GM21526 (cell line): ENCODE data around the gene GRM7.

ENCODE experiments used
- ATAC-seq: cut with Tn5 transposase; IDR thresholded peaks from one replicate; pipeline ENCODE4 v1.9.1; 2021; ENCODE audit warnings: moderate library complexity; ENCODE audit not compliant: unreplicated experiment, low FRiP score

The GRM7 gene

DNA sequence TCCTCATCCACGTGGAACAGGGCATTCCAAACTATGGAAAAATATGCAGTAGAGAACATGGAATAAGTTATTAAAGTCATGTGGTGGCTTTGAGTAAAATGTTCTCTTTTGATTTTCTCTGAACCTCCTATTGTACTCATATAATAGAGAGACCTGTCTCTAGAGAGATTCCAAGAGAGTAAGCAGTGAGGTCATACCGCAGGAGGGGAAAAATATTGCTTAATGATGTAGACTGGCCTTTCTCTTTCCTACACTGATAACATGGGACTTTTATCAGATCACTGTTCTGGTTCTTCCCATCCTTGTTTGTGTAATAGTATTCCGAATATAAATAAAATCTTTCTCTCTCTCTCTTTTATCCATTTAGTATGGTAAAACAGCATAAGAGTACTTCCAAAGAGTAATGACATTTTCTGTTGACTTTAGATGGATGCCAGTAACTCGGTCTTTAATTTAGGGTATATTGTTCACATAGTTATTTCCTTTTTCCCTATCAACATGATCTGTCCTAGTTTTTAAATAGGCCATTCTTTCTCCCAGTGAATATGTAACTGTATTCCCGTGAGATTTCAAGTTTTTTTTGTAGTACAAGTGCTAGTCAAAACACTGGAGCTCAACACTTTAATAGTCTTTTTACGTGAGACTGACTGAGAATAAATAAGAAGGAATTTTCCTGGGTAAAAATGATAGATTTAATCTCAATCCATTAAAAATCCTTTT is 826.7 kb downstream of the GRM7 start:
- ATAC-seq, result no peak

DNA sequence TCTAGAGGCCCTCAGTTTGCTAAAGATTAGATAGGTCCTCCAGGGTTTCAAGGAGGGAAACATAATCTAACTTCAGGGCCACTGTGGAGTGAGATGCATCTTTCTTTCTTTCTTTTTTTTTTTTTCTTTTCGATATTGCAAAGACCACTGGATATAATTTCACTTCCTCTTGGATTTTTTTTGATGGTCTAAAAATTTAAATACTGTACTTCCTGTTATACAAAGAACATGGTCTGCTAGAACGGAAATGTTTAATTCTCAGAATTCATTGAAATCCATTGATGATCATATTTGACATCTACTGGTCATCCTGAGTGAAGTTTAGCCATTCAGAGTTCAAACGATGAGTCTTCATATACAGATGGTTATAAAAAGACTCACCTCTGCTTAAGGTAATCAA is 832.0 kb downstream of the GRM7 start:
- no peak for ATAC-seq

DNA sequence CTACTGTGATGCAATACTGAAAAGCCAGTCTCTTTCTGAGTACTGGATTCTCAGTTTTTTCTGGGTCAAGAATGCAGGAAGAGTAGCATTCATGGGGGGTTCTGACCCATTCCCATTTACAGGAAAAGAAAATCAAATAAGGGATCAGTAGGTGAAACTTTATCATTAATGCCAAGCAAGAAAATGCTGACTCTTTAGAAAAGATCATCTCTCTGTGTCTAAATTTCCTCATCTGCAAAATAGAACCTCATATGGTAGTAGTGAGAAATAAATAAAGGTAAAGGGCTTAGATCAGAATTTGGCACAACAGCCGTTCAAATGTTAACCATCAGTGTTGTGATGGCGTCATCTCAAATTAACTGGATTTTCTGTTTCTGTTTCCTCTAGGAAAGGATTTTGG is 833.1 kb downstream of the GRM7 start:
- no peak for ATAC-seq

DNA sequence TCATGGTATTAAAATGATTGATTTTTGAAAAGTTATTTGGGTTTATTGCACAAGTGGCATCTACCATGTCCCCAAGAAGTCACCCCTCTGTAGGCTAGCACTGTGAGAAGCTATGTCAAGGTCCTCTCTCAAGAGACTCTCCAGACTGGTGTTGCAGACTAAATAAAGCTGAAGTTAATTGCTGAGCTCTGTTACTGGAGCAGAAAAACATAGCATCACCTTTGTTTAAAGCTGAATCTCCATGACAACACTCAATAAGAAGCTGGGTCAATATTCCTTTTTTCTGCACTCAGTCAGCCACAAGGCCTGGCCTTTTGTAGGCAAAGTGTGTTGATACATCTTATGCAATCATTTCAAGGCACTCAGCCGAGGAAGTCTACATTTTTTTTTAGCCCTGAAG is 834.1 kb downstream of the GRM7 start:
- no peak for ATAC-seq

DNA sequence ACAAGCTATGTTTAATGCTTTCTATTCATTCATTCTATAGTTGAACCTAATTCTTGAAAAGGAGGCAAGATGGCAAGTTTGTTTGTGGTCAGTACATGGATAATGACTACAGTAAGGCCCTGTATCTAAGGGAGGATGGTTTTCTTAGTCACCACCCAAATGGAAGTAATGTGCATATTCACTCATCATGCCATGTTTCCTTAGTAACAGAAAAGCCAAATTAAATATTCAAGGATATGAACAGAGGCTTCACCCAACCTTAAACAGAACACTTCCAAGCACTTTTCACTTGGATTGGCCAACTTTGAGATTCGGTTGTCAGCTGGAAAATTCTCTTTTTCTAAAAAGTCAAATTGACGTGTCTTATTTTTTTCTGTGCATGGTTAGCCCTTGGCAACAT is 835.4 kb downstream of the GRM7 start:
- ATAC-seq, result no peak

DNA sequence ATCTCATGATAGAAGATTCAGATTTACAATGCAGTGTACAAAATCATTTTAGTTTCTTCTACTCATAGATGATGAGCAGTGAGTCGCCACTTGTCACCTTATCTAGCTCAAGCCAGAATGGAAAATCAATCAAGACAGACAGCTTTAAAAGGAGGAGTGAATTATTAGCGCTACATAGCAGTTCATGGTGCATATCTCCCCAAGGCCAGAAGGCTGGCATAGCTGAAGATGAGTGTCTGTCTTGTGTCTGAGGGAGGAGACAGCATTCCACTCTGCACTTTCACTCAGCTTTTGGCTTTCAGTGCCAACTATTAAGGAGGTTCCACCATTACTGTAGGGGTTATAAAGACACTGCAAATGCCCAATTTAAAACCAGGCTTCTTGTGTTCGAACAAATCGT is 836.6 kb downstream of the GRM7 start:
- no peak for ATAC-seq

DNA sequence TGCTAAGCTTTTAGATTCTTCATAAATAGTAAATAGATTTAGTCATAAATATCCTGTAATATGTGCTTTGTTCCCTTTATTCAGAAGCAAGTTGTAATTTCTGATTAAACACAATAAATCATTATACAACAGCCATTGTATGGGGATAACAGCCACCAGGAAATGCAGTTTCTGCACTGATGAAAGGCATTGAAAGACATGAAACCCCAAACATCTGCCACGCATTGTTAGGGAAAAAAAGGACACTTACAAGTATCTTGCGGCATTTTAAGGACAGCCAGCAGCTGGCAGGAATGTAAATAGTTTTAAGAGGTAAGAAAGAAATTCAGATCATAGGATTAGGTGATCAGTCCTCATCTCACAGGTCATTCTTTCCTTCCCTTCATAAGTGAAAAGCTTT is 839.6 kb downstream of the GRM7 start:
- ATAC-seq, result no peak

DNA sequence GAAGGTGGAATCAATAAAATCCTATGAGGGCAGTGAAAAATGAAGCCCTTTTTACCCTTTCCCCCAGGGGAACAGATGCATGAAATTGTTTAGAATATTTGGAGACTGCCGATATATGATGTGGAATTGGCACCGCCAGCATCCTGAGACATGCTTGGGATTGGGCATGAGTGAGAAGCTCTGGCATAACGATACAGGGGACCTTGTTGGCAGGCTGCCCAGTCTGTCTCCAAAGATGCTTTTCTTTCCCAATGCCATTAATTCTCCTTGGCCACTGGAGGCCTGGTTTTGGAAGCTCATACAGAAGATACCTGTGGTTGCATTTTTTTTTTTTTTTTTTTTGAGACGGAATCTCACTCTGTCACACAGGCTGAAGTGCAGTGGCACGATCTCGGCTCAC is 840.1 kb downstream of the GRM7 start:
- no peak for ATAC-seq

DNA sequence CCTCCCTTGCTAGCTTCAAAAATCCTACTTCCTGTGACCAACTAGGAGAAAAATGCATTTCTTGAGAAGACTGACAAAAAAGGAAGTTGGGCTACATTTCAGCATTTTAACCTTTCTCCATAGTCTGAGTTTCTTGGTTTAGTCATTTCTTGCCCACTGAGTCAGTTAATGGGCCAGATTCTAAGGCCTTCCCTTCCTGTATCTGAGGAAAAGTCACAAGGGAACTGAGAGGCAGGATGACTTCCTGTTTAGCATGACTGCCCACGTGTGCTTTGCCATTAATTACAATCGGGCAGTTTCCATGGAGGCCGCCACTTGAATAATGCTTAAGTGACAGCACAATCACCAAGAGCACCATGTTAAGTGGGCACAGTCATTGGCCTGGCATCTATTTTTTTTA is 846.3 kb downstream of the GRM7 start:
- no peak for ATAC-seq

DNA sequence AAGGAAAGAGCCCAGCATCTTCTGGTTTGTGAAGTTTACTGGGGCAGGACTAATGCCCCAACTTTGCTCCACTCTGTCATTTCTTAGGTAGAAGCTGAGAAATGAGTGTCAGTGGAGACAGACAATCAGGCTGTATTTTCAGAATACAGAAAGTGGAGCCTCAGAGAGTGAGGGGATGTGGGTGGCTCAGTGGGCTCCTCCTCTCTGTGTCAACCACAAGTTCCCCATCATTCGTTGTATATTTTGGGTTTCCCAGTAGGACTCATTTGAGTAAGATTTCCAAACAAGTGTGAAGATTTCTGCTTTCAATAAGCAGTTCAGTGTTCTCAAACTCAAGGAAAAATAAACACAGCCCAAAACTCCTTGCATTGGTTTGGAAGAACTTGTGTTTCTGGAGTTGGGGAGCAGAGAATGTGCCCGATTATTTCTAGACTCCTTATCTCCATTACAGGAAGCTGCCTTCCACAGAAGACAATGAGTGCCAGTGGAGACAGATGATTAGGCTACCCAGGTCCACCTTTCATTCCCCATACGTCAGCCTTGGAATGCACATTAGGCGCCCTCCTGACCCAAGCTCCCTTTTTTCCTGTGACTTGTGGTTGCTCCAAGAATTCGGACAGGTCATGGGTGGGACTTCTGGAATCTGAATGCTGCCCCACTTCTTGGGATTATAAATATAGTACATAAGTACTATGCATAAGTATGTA is 848.6 kb downstream of the GRM7 start:
- no peak for ATAC-seq

DNA sequence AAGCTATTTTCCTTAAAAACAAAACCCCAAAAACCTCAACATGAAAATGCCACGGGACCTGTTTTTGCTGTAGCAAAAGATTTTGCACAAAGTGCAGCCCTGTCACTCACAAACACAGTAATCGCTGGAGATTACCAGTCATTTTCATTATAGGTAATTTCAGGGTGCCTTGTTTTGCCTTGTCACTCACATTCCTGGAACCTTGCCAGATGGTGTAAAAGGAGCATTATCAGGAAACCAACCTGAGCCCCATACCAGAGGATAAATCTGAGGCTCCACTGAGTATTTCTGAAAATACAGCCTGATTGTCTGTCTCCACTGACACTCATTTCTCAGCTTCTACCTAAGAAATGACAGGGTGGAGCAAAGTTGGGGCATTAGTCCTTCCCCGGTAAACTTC is 849.4 kb downstream of the GRM7 start:
- ATAC-seq, result no peak

DNA sequence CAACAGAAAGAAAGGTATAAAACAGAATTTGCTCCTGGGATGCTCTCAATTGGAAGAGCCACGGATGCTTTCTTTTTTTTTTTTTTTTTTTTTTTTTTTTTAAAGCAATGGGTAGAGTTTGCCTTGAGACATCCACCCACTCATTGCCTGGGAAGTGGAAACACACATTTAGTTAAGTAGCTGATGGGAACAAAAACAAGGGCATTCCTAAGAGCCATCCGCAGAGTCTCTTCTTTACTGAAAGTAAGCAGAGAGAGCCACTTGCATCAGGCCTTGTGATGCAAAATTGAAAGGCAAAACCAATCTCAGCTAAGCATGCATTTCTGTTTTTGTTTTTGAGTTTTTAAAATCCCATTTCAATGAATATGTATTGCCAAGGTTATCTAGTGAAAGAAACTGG is 852.8 kb downstream of the GRM7 start:
- ATAC-seq, result no peak

DNA sequence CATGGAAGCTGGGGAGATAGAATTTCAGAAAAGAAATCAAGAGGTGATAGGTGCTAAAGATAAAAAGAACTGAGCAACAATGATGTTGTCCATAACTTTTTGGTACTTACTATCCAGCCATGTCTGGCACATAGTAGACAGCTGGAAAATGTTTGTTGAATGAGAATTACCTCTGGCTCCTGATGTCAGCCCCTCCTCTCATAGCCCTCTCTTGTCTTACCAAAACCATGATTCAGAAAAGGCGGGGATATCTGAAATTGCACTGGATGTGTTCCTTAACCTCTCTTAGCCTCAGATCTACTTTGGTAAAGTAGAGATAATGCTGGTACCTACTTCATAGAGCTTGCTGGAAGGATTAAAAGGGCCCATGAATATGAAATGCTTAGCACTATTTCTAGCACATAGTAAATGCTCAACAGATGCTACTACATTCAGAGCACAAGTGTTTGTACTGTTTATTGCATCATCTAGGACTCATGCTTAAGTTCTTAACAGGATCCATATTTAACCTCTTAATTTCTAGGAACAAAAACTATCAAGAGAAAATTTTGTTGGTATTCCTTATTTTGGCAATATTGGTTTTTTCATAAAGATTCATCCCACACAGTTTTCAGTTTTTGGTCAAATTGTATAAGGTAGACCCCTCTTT is 859.9 kb downstream of the GRM7 start:
- no peak for ATAC-seq

DNA sequence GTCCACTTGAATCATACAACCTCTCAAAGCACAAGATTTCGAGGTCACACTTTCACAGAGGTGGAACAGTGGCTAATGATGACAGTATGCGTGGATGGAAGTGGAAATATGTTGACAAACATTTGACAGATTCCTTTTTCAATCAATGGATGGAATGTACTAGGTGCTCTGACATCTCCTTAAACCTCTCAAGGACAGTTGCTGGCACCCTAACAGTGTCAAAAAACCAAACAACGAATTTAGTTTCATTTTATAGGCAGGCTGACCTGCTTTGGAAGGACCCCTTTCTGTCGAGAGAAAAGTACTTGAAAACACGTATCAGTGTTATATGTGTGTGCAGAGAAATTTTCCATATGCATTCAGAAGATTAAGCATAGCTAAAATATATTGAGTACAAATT is 861.0 kb downstream of the GRM7 start:
- no peak for ATAC-seq

DNA sequence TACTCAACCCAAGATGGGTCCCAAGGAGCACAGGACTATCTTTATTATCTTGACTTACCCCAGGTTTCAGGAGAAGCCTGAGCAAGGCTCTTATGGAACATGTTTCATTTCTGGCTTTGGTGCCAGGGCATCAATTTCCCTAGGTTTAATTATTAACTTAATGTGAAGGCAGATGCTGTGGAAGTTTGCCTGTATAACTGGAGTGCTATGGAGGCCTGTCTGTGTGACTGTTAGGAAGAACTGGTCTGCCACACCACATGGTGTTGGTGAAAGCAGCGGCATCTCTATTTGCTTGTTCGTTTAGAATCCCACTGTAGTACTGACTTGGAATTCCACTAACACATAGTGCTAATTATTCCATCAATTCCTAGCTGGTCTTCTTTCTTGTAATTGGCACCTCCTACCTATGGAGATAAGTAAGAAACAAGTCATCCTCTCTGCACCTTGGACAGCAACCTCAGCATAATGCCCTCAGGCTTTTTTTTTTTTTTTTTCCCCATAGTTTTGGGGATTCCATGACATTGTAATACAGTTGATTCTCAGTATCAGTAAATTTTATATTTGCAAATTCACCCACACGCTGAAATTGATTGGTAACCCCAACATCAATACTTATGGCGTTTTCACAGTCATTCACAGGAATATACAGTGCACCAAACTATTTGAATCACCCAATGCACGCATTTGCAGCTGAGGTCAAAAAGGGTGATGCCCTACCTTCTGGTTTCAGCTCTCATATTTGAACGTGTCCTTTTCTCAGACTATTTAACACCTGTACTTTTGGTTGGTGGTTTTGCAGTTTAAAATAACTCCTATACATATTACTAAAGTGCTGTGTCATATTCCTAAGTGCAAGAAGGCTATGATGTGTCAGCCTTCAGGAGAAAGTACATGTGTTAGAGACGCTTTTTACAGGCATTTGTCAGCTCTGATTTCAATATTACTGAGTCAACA is 867.9 kb downstream of the GRM7 start:
- ATAC-seq, result no peak

DNA sequence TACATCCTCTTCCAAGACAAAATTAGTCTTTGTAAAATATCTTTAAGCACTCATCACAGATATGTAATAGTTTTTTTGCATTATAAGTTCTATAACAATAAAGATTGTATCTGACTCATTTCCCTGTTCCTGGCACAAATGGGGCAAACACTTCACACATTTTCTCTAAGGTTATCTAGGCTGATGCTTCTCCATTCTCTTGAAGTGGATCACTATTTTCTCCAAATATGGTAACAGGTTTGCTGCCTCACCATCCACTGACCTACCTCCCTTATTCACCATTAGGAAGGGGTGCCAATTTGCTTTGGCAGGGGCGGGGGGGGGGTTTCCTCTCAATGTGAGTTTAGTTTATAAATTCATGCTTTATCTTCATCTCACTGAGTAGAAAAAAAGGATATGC is 873.0 kb downstream of the GRM7 start:
- ATAC-seq, result no peak

DNA sequence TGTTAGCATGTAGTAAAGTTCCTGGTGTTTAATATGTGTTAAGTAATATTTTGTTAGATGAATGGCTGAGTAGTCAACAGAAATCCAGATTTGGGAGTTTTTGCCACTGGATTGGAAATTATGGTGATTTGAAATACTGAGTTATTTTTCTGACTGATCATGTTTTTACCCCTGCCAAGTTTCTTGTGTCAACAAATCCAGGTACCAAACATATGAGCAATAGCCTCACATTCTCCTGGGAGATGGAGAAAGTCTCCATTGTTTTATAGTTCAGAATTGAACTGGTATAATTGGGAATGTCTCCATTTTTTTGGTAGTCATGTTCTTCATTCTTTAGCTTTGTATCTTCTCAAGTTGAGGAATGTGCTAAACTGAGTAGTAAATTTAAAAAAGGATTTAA is 873.5 kb downstream of the GRM7 start:
- no peak for ATAC-seq

DNA sequence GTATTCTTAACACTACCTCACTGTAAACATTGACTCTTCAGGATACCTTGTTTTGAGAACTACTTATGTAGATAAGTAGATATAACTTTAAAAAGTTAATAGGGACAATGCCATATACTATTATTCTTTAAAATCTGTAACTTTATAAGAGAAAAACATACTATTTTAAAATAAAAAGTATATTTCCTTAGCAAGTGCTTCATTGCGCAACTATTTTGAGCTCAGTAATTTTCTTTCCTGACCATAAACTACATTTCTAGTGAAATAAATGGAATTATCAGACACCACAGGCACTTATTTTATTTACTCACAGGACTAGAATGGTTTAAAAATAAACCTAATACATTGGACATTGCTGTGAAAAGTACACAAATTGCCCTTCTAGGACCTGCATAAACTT is 876.3 kb downstream of the GRM7 start:
- no peak for ATAC-seq

DNA sequence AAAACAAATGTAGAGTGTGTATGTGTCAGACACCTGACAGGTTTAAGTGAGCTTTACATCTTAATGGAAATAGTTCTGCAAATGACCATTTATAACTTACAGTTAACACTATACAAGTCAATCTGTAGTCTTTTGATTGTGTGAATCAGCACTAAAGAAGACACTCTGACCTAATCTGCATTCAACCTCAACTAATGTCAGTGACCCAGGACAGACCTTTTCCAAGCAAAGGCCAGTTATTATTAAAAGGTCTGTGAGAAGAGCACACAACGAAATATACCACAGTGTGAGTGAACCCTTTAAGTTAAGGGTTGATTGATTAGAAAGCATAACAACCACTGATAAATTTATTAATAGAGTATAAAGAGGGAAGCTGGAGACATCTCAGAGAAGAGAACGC is 878.8 kb downstream of the GRM7 start:
- ATAC-seq, result no peak

DNA sequence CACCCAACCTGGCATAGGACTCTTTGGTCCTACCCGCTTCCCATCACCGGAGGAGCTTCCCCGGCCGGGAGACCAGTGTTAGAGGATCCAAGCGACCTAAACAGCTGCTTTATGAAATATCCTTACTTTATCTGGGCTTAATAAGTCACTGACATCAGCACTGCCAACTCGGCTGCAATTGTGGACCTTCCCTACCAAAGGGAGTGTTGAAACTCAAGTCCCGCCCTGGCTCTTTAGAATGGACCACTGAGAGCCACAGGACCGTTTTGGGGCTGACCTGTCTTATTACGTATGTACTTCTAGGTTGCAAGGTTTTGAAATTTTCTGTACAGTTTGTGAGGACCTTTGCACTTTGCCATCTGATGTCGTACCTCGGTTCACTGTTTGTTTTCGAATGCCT is 879.5 kb downstream of the GRM7 start:
- no peak for ATAC-seq

DNA sequence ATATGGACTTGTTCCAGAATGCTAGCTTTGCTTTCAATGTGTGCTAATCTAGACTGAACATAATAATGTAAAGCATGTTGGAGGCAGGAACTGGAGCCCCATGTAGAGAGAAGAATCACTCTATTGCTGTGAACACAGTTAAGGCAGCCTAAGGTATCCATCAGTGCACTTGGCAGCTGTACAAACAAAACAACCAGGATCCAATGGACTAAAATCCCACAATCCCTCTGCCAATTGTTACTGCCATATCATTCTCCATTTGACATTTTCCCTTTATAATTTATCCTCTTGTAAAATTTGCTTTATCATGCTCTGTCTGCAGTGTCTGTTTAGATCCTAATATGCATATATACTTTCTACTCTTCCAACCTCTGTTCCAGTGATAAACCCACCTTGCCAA is 883.9 kb downstream of the GRM7 start:
- ATAC-seq, result no peak
